Measurements from ENCODE around the gene RASL10A.

DNA sequence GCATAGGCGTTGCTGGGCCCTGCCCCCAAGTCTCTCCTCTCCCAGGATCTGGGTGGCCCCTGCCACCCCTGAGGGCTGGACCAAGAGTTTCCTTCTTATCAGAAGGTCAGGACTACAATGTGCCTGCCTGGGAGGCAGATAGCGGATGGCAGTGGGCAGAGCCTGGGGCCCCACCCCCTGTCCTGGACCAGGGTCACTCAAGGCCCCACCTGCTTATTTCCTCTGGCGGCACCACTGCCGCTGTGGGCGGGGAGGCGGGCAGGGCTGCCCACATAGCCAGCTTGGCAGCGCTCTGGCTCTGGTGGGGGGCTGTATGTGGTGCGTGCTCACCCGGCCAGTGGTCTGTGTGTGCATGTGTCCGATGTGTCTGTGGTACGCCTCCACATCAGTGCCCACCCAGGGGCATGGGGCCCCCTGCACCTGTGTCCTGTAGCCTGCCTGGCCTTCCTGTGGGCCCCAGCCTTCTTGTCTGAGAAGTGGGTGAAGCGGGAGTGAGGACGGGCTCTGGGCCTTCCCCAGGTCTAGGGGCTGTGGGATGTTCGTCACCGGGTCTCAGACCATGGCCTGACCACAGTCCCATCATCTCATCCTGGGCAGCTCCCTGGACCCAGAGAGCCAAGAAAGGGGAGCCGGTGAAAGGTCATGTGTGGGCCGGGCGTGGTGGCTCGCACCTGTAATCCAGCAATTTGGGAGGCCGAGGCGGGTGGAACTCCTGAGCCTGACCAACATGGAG, 6.0 kb downstream of the RASL10A start:
- TF ChIP-seq OSR1 (CRISPR knock-in tag; IDR thresholded peaks at IDR 0.05) = no peak
- TF ChIP-seq ZFP30 (CRISPR knock-in tag; IDR thresholded peaks at IDR 0.05) = no peak
- TF ChIP-seq, protein P1, sequence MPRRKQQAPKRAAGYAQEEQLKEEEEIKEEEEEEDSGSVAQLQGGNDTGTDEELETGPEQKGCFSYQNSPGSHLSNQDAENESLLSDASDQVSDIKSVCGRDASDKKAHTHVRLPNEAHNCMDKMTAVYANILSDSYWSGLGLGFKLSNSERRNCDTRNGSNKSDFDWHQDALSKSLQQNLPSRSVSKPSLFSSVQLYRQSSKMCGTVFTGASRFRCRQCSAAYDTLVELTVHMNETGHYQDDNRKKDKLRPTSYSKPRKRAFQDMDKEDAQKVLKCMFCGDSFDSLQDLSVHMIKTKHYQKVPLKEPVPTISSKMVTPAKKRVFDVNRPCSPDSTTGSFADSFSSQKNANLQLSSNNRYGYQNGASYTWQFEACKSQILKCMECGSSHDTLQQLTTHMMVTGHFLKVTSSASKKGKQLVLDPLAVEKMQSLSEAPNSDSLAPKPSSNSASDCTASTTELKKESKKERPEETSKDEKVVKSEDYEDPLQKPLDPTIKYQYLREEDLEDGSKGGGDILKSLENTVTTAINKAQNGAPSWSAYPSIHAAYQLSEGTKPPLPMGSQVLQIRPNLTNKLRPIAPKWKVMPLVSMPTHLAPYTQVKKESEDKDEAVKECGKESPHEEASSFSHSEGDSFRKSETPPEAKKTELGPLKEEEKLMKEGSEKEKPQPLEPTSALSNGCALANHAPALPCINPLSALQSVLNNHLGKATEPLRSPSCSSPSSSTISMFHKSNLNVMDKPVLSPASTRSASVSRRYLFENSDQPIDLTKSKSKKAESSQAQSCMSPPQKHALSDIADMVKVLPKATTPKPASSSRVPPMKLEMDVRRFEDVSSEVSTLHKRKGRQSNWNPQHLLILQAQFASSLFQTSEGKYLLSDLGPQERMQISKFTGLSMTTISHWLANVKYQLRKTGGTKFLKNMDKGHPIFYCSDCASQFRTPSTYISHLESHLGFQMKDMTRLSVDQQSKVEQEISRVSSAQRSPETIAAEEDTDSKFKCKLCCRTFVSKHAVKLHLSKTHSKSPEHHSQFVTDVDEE (CRISPR knock-in tag; IDR thresholded peaks at IDR 0.05) = no peak
- TF ChIP-seq ISL1 (CRISPR knock-in tag; IDR thresholded peaks at IDR 0.05) = no peak
- no peak for TF ChIP-seq GLIS3 (CRISPR knock-in tag; IDR thresholded peaks at IDR 0.05)
- no peak for TF ChIP-seq ZNF565 (CRISPR knock-in tag; conservative IDR thresholded peaks at IDR 0.05; ENCODE audit: low read depth)
- TF ChIP-seq ARNTL (CRISPR knock-in tag; IDR thresholded peaks at IDR 0.05; ENCODE audit: borderline replicate concordance, low read depth) = no peak
- no peak for TF ChIP-seq CSDC2 (CRISPR knock-in tag; IDR thresholded peaks at IDR 0.05)
- TF ChIP-seq, protein P2, sequence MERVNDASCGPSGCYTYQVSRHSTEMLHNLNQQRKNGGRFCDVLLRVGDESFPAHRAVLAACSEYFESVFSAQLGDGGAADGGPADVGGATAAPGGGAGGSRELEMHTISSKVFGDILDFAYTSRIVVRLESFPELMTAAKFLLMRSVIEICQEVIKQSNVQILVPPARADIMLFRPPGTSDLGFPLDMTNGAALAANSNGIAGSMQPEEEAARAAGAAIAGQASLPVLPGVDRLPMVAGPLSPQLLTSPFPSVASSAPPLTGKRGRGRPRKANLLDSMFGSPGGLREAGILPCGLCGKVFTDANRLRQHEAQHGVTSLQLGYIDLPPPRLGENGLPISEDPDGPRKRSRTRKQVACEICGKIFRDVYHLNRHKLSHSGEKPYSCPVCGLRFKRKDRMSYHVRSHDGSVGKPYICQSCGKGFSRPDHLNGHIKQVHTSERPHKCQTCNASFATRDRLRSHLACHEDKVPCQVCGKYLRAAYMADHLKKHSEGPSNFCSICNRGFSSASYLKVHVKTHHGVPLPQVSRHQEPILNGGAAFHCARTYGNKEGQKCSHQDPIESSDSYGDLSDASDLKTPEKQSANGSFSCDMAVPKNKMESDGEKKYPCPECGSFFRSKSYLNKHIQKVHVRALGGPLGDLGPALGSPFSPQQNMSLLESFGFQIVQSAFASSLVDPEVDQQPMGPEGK (CRISPR knock-in tag; IDR thresholded peaks at IDR 0.05; ENCODE audit: borderline replicate concordance) = no peak
- TF ChIP-seq ESRRG (CRISPR knock-in tag; IDR thresholded peaks at IDR 0.05) = no peak
- no peak for TF ChIP-seq ZFP3 (CRISPR knock-in tag; IDR thresholded peaks at IDR 0.05)
- no peak for TF ChIP-seq TOX (CRISPR knock-in tag; IDR thresholded peaks at IDR 0.05; ENCODE audit: borderline replicate concordance)
- TF ChIP-seq, protein P3, sequence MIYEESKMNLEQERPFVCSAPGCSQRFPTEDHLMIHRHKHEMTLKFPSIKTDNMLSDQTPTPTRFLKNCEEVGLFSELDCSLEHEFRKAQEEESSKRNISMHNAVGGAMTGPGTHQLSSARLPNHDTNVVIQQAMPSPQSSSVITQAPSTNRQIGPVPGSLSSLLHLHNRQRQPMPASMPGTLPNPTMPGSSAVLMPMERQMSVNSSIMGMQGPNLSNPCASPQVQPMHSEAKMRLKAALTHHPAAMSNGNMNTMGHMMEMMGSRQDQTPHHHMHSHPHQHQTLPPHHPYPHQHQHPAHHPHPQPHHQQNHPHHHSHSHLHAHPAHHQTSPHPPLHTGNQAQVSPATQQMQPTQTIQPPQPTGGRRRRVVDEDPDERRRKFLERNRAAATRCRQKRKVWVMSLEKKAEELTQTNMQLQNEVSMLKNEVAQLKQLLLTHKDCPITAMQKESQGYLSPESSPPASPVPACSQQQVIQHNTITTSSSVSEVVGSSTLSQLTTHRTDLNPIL (CRISPR knock-in tag; IDR thresholded peaks at IDR 0.05; ENCODE audit: low read depth) = no peak
- TF ChIP-seq RARB (CRISPR knock-in tag; IDR thresholded peaks at IDR 0.05) = no peak
